GDM1 (cell line): Measurements from ENCODE around the gene TM7SF3.
"Not testable (repeated sequence)": the region's sequence is repeated elsewhere in the genome, so short reads cannot be mapped to it uniquely, and the experiment has no call there.

Source experiments
- DNase-seq: peaks from one replicate; lab custom pipeline; 2025; lab: John Stamatoyannopoulos, UW

Gene TM7SF3

DNA sequence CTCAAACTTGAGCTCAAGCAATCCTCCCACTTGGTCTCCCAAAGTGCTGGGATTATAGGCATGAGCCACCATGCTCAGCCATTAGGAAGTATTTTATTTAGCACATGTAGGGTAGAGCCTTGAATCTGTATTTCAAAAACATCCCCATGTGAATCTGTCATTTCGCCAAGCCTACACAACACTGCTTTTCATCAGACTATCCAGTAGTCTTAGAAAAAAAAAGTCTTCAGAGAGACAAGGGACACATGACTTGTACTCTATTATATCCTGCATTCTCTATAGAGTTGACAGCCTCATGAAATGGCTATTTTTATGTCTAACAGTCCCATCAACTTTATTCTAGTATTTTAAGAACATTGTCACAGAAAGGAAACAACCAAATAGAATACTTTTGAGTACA lies 35.4 kb downstream of the TM7SF3 start:
- no peak for DNase-seq

DNA sequence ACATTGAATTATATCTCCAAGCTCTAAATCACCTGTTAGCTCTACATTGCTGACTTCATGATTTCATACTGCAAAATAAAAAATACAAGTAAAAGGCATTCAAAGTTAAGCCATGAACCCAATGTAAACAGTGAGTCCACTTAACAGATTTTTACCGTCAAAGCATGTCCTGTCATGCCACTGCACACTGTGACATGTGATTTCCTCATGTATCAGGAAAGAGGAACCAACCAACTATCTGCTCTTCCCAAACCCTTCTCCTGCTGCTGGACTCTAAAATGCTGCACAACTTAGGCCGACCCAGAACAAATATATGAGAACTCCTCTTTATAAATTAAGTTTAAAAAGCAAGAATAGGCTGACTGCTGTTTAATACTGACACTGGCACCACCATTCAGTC lies 37.5 kb downstream of the TM7SF3 start:
- no peak for DNase-seq

DNA sequence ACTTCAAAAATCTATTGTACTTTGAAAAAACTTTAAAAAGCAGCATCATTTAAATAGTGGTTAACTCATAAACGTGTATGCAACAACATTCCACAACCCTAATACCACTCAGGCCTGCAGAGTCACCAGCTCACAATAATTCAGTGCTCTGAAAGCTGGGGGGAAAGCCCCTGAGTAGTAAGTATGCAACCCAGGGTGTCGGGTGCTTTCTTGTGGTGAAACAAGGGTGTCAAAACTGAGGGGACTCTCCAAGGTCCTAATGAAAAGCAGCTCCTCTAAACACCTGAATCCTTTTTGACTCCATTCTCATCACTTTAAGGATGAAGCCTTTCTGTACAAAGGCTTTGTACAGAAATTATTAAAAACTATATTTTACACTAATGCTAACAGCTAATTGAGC lies 42.2 kb downstream of the TM7SF3 start:
- no peak for DNase-seq

DNA sequence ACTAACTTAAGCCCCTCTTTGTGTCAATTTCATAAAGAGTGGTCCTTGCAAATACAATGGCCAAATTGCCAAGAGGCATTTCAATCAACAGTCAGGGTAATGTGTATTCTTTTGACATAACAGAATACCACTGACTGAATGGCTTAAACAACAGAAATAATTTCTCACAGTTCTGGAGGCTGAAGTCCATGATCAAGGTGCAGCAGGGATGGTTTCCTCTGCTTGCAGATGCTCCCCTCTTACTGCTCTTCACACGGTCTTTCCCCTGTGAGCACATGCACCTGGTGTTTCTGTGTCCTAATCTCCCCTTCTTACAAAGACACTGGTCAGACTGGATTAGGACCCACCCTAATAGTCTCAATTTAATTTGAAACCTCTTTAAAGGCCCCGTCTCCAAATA lies 44.0 kb downstream of the TM7SF3 start:
- no peak for DNase-seq

DNA sequence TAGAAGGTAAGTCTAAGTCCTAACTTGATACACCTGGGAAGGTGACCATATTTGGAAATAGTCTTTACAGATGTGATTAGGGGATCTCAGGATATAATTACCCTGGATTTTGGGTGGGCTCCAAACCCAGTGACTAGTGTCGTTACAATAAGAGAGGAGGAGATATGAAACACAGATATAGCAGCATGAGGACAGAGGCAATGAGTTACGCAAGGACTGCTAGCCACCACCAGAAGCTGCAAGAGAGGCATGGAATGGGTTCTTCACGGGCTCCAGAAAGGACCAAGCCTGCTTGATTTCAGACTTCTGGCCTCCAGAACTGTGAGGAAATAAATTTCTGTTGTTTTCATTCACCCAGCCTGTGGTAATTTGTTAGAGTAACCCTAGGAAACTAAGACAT lies 47.3 kb downstream of the TM7SF3 start:
- no peak for DNase-seq

DNA sequence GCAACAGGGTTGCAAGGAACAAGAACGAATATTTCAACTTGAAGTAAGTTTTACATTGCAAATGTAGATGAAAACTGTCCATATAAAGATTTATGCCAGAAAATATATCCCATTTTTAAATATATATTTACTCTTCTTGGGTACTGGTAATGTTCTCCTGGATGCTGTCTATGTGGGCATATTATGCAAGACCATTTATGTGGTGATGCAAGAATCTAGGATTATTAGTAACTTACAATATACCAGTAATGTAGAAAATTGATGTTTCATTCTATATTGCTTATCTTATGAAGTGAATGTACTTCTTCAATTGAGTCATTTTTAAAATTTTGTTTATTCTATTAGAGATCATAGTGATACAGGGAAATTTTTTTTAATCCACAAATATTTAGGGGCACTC lies 50.8 kb downstream of the TM7SF3 start:
- no peak for DNase-seq

DNA sequence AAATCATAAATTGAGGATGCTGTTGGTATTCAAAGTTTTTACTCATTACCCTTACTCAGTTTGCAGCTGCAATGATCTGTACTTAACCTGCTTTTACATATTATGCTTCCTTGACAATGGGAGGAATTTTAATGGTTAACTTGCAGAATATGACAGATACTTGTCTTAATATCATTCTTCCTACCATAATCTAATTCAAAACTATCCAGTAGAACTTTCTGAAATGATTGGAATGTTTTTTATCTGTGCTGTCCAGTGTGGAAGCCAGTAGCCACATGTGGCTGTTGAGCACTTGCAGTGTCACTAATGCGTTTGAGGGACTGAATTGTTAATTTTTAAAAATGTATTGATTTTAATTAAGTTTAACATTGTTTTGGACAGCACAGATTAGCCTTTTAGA lies 52.4 kb downstream of the TM7SF3 start:
- no peak for DNase-seq

DNA sequence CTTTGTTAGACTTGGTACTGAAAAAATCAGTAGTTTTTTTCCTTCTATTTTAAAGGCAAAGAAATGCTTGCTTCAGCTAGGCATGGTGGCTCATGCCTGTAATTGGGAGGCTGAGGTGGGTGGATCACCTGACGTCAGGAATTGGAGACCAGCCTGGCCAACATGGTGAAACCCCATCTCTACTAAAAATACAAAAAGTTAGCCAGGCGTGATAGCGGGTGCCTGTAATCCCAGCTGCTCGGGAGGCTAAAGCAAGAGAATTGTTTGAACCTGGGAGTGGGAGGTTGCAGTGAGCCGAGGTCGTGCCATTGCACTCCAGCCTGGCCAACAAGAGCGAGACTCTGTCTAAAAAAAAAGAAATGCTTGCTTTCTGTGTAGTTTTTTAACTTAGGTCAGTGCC lies 52.8 kb downstream of the TM7SF3 start:
- not testable (repeated sequence) for DNase-seq

DNA sequence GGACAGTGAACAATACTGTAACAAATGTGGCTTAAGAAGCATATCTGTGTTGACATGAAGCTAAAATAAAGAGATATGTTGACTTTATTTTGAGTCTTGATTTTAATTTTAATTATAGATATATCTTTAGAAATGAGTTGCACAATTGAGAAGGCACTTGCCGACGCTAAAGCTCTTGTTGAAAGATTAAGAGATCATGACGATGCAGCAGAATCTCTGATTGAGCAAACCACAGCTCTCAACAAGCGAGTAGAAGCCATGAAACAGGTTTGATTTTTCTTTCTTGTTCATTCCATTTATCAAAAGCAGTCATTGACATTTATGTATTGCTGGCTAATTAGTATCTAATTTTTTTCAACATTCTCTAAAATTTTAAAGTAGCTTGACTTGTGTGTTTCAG lies 60.2 kb downstream of the TM7SF3 start:
- DNase-seq, result no peak

DNA sequence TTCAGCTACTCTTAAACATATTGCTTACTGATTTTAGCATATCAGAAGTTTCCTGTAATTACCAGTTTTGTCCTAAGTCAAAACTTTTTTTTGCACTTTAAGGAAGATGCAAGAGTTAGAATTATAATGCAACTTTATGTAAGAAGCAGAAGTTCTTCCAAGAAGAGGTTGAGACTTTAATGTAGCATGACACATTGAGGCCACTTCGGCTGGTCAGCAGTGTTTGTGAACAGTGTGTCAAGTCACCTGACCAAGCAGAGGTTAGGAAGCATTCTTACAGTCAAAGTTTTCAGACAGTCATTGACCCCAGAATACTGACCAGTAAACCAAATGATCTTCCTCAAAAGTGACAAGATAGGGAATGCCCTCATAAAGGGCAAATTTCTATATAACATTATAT lies 60.7 kb downstream of the TM7SF3 start:
- DNase-seq, result no peak

DNA sequence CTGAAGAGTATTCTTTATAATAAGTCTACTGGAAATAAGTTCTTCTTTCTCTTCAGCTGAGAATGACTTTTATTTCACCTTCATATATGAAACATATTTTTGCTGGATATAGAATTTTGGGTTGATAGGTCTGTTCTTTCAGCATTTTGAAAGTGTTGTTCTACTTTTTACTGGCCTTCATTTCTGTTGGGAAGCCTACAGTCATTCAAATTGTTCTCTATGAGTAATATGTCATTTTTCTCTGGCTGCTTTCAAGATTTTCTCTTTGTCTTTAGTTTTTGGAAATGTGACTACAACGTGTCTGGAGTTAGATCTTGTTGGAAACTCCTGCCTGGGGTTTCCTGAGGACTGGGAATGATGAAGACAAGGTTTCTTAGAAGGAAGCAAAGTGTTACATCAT lies 65.9 kb downstream of the TM7SF3 start:
- no peak for DNase-seq

DNA sequence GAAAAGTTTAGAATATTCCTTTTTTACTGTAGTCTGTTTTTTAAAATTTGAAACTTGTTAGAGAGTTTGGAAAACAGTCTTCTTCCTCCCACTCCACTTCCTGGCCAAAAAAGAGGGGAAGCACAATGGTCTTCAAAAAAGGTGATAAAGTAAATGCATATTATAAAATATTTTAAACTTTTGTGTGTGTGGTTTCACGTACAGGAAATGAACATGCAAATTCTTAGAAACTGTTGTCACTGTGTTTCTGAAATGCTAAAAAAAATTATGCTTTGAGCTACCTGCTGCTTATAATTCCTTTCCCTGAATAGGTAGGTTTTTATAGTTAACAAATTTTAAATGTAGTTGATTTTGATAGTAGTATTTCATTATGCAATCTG lies 73.0 kb downstream of the TM7SF3 start:
- no peak for DNase-seq

DNA sequence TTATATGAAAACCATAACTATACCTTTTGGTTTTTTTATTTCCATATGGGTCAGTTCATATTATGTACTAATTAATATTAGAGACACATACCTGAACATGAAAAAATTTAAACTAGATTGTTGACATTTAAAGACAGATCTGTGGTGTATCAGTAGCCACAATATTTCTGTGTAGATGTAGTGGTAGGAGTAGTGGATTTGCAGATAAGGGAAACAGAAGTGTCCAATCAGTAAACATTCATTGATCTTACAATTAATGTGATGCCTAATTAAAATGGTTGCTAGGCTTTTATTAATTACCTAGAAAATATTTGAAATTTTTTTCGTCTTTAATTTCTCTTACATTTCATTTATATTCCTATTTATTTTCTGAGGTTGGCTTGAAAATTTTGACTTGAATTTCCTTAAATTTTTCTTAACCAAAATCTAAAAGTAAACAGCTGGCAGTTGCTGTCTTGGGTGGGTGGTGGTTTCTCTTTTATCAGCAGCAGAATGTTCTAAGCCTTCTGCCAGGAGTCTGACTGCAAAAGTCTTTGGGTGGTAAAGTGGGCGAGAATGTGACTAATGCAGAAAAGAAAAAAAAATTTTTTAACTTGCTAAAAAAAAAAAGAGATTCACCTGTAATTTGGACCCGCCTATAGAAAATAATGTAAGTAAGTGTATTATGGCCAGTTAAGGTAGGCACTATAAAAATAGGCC lies 73.5 kb downstream of the TM7SF3 start:
- no peak for DNase-seq

DNA sequence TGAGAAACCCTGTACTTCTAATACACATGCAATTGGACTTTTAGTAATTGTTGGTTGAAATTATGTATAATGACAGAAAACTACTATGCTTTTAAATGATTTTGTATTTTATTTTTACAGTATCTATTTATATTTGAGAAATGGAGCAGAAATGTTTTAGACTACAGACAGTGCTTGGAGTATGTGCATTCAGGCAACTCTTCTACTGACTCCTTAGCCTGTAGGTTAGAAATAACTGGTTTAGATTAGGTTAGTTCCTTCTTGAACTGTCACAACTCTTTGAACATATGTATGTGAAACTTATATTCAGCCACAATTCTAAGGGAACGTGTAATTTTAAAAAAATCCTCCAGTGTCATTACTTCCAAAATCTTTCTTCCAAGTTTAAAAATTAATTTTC lies 74.2 kb downstream of the TM7SF3 start:
- DNase-seq, result no peak

DNA sequence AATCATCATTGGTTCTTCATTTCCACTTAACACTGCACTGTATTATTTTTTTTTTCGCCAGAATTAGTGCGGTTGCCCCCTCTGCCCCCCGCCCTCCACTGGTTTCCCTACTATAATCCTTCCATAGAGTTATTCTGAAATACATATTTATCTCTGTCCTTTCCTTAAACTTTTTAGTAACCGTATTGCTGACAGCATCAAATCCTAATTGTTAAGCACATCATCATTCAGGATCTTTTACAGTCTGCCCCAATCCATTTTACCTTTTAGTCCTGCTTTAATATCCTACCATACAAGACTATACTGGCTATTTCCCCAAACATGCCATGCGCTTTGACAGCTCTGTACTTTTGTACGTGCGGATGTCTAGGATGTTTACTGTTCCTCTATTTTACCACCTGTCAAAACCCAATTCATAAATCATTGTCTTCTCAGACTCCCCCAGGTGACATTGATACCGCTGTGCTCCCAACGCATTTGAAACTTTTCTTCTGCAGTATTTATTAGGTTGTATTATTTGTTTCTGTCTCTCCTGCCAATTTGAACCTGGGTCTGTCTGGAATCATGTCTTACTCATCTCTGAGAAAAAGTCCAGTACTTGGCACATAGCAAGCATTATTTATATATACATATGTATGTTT lies 74.9 kb downstream of the TM7SF3 start:
- no peak for DNase-seq

DNA sequence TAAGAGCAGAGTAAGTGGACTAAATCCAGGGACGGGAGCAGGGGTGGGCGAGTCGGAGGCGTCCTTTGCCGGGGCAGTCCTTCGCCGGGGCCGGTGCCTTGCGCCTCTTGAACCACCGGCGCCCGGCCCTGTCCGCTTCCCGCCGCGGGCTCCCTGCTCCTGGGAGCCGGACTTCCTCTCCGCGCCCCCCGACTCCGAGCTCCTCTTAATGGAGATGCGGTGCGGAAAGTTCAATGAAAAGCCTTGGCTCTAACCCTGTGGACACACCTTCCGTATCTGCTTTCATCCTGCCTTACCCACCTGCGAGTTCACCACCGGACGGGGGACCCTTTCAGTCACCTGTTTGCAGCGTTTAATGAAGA lies 75.5 kb downstream of the TM7SF3 start:
- DNase-seq, result no peak

DNA sequence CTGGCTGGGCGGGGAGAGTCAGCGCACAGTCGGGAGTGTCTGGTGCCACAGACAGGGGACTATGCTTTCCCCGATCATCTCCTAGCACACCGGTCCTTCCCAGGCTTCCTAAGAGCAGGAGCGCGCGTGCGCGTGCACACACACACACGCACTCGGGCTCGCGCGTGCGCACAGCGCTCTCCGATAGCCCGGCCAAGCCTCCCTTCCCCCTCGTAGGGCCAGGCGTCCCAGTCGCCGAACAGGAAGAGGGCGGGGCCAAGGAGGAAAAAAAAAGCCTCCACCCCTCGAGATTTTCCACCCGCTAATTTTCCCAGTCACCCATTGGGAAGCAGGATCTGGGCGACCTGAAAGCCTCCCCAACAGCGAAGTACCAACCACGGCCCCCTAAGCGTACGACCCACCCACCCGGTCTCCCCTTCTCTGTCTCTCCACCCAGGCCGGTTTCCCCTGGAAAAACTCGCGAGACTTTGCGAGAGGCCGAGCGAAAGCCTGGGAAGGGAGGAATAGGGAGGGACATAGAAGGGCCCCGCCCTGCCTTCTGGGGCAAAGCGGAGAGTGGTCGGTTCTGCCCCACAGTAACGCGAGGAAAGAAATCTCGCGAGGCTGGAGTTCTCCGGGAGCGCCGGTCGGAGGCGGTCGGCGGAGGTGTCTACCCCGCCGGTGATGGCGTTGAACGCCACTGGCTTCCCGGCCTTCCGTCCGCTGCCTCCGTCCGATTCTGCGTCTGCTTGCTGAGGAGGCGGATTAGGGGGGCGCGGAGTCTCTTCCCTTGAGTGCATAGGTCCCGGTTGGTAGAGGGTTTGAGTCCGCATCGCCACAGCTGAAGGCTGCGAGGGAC lies 76.1 kb downstream of the TM7SF3 start, which contains the start of the genes FGFR1OP2 and INTS13:
FGFR1OP2 (plus strand) TSS at position 608 of the 838 bp plus-strand sequence. CDS start 15,689 bp downstream, outside the sequence.
INTS13 (minus strand) TSS at position 119 of the 838 bp plus-strand sequence. CDS start 1,178 bp downstream, outside the sequence.
- peak; percentile 96 for DNase-seq

DNA sequence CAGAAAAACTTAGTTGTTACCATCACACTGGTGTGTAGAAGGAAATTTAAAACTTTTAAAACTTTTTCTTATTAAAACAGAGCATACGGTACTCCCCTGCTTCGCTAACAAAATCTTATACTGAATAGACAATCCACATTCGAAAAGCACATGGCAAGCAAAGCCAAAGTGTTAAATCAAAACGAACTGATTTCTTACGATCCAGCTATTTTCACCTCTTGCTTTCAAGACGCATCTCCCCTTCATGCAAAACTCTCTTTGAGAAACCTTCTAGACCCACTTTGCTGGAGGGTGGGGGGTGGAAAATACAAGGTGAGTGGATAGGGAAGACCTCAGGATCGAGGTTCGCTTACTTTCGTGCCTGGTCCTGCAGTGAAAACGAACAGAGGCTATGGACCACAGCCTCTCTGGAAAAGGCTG lies 76.7 kb downstream of the TM7SF3 start:
- no peak for DNase-seq

DNA sequence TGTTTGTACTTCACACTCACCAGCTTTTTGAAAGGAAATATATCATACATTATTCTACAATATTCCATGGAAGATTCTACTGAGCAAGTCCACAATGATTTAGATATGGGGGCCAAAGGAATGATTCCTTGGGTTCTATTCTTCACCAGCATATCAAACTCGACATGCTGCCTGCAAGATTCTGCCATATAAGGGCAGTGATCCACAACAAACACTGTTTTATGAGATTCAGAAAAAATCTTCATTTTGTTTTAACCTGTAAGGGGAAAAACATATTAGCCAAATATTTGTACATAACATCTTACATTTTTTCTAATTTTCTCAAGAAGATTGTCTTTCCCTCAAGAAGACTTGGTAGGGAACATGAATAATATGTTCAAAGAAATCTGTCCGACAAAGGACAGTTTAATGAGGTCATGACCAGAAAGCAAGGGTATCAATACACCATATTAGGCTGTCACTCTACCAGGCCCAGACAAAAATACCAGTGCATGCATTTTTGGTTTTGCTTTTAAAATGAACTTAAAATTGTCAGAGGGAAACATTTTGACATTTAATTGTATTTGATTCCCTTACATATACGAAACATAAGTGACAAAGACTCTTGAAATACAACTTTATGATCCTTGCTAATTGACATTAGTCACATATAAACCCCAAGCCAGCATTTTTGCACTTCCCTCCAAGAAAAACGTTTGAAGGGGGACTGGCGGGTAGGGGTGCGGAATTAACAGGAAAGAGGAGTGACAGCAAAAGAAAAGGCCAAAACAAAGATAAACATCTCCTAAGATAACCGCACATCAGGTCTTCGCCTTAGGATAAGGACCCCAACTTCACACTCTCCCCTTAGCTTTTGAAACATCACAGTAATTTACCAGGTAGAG lies 77.4 kb downstream of the TM7SF3 start:
- no peak for DNase-seq

DNA sequence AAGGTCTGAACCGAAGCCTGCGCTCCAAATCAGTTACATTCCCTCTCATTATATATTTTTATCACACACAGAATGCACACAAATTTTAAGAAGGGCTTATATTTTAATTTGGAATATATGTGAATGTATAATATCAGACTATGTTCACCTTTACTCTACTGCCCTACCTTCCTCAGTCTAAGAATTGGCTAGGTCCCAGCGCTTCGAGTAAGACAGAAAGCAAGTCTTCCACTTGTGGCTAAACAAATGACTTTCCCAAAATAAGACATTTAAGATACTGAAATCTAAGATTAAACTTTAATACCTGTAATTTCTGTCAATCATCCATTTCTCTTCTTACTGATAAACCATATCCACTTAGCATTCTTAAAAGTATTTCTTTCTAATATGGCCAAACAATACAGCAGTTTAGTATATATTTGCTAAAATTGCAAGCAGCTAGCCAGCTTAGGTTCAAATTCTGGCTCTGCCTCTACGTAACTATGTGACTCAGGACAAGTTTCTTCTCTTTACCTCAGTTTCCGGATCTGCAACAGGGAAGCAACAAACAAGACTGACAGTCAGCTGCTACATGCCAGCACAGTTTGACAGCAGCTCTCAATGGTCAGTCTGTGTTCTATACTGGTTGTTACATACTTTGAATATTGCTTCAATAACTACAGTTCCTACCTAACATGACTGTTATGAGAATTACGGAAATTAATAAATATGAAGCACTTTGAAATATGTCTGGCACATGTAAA lies 78.4 kb downstream of the TM7SF3 start:
- DNase-seq, result no peak

DNA sequence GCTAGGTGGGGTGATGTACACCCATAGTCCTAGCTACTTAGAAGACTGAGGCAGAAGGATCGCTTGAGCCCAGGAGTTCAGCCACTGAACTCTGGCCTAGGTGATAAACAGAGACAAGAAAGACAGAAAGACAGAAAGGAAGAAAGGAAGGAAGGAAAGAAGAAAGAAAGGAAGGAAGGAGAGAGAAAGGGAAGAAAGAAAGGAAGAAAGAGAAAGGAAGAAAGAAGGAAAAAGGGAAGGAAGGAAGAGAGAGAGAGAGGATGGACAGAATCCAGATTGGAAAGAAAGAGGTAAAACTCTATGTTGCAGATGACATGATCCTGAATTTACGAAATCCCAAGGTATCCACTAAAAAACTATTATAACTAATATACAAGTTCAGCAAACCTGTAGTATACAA lies 84.6 kb downstream of the TM7SF3 start:
- DNase-seq, result no peak
